Chondrocyte (in vitro differentiated cells): ENCODE results near the gene NDFIP1. TPM values are rescaled to one million over a fixed set of nuclear protein-coding genes. Genes with fewer than 3 reads are reported as not detected.
"Not testable (repeated sequence)": the region's sequence is repeated elsewhere in the genome, so short reads cannot be mapped to it uniquely, and the experiment has no call there.

Source experiments
- DNase-seq: peaks from one replicate; pipeline ENCODE4 v3.0.0; 2021; ENCODE audit warnings: mixed read lengths, low spot score
- H3K27ac Mint-ChIP-seq: one replicate; pipeline ENCODE4 v1.8.0; 2021; ENCODE audit warnings: mild to moderate bottlenecking, moderate library complexity, mixed read lengths; ENCODE audit not compliant: unreplicated experiment
- H3K27me3 Mint-ChIP-seq: 2 replicates; pipeline ENCODE4 v1.8.0; 2021; ENCODE audit warnings: low read depth, mixed read lengths
- H3K36me3 Mint-ChIP-seq: 2 replicates; pipeline ENCODE4 v1.8.0; 2021; ENCODE audit warnings: low read depth, mixed read lengths
- H3K4me1 Mint-ChIP-seq: 2 replicates; pipeline ENCODE4 v1.8.0; 2021; ENCODE audit warnings: low read depth, mild to moderate bottlenecking, mixed read lengths
- H3K4me3 Mint-ChIP-seq: one replicate; pipeline ENCODE4 v1.8.0; 2021; ENCODE audit warnings: mild to moderate bottlenecking, moderate library complexity, mixed read lengths; ENCODE audit not compliant: unreplicated experiment
- H3K9me3 Mint-ChIP-seq: 2 replicates; pipeline ENCODE4 v1.8.0; 2021; ENCODE audit warnings: low read depth, mixed read lengths
- total RNA-seq: library from RNA; stranded (reverse); gene quantifications from 3 replicates; pipeline ENCODE4 v1.2.1, GENCODE V29; 2021
- TF ChIP-seq, protein P1 (sequence below): fragments of 200-600 bp; sonication (generic); IDR thresholded peaks from 2 replicates; pipeline ENCODE4 v1.5.0; 2021; ENCODE audit warnings: antibody characterized with exemption, mild to moderate bottlenecking, moderate library complexity

The NDFIP1 gene
- total RNA-seq, 1 donor from 2014 or later, result 64.2 TPM

DNA sequence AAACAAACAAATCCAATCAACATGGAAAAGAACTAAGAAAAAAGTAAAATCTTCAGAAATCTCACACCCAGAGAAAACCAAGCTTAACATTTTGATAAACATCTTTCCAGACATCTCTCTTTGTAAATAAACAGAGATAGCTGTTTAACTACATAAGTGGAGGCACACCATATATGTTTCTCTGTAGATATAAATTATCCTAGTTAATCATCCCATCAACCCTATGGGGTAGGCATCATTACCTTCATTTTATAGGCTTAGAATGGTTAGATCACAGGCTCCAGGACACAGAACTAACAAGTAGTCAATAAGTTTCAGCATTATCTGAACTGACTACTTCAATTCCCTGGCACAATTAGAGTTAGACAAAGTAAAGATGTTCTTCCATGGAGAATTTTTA, 22.4 kb upstream of the NDFIP1 start:
- no peaks in the 10 kb centered on the region for H3K36me3 Mint-ChIP-seq
- H3K9me3 Mint-ChIP-seq, result no peaks in the 10 kb centered on the region
- TF ChIP-seq, protein P1, sequence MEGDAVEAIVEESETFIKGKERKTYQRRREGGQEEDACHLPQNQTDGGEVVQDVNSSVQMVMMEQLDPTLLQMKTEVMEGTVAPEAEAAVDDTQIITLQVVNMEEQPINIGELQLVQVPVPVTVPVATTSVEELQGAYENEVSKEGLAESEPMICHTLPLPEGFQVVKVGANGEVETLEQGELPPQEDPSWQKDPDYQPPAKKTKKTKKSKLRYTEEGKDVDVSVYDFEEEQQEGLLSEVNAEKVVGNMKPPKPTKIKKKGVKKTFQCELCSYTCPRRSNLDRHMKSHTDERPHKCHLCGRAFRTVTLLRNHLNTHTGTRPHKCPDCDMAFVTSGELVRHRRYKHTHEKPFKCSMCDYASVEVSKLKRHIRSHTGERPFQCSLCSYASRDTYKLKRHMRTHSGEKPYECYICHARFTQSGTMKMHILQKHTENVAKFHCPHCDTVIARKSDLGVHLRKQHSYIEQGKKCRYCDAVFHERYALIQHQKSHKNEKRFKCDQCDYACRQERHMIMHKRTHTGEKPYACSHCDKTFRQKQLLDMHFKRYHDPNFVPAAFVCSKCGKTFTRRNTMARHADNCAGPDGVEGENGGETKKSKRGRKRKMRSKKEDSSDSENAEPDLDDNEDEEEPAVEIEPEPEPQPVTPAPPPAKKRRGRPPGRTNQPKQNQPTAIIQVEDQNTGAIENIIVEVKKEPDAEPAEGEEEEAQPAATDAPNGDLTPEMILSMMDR, result no peak
- no peak overlapping the region for H3K27ac Mint-ChIP-seq
- H3K4me3 Mint-ChIP-seq, result no peak overlapping the region
- no peaks in the 10 kb centered on the region for H3K4me1 Mint-ChIP-seq
- peaks cover 3% of the 10 kb centered on the region for H3K27me3 Mint-ChIP-seq
- DNase-seq, result no peak

DNA sequence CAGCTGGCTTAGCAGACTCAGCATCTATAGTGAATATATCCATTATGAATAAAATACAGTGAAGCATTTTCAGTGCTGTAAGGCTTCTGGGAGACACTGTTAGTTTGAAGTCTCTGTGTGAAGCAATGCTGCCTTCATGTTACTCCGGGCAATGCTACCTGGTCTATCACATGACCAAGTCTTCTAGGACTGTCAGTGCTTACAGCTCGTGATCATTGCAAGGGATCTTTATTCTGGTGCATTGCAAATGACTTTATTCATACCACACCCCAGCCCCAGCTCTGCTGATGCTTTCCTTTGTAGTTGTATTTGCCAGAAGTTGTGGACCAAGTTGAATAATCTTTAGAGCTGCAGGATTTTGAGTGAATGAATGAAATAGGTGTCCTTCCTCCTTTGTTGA, 21.9 kb upstream of the NDFIP1 start:
- Mint-ChIP-seq H3K36me3 (no peaks in the 10 kb centered on the region), H3K4me3 (no peak overlapping the region), H3K4me1 (no peaks in the 10 kb centered on the region), H3K27me3 (peaks cover 2% of the 10 kb centered on the region), H3K9me3 (no peaks in the 10 kb centered on the region), H3K27ac (no peak overlapping the region)
- TF ChIP-seq, protein P1, result no peak
- no peak for DNase-seq

DNA sequence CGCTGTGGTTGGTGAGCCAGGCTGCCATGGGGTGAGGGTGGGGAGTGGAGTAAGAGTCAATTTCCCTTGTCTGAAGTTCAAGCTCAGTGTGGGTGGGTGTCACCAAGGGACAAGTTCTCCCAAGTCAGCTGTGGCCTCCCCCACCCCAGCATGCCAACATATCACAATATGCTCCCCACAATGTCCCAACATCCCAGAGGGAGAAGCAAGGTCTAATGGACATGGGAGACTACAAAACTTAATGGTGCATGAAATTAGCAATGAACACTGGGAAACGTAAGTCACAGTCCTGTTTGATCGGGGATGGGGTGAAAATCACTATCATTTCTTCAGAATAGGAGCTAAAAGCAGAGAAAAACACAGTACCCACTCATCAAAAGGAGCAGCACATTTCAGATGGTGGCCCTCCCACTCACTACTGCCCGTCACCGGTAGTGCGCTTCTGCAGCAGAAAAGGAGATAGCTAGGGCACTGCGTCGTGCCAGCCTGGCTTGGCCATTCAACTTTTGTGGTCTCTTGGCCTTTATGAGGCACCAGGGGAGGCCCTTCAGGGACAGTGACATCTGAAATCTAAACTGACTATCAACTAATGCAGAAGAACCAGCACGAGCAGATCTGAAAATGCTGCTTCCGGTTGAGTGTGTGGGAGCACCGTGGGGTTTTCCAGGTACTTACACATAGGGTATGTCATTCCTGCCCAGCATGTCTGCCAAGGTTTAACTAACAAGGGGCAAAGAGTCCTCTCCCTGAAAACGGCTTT, 20.5 kb upstream of the NDFIP1 start:
- Mint-ChIP-seq H3K9me3 (no peaks in the 10 kb centered on the region), H3K4me3 (no peak overlapping the region), H3K27me3 (no peaks in the 10 kb centered on the region), H3K36me3 (no peaks in the 10 kb centered on the region), H3K27ac (no peak overlapping the region), H3K4me1 (no peaks in the 10 kb centered on the region)
- no peak for DNase-seq
- TF ChIP-seq, protein P1, result no peak

DNA sequence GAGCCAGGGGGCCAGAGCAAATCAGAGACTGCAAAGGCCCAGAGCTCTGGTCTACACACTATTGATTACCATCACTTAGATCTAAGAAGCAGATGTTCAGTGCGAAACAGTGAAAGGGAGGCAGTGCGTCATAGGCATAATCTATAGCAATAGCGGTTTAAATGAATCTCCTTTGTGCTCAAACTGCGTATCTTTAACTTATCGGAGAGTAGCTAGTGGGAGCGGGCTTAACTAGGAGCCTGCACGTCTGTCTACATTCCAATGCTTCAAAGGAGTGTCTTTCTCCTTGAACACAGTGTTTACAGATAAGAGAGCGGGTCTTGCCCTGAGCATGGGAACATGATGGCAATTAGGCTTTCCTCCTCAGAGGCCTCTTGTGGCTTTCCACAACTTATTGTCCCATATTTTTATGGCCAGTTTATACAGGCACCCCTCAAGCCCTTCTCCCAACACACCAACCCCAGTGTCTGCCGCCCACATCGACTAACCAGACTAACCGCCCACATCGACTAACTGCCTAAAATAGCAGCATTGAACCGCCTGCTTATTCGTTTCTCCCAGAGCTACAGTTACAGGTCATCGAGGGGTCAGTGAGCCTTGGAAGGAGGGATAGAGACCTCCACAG, 19.6 kb upstream of the NDFIP1 start:
- H3K36me3 Mint-ChIP-seq, H3K27ac Mint-ChIP-seq, H3K27me3 Mint-ChIP-seq, DNase-seq, H3K9me3 Mint-ChIP-seq, H3K4me3 Mint-ChIP-seq, H3K4me1 Mint-ChIP-seq: not testable (repeated sequence)

DNA sequence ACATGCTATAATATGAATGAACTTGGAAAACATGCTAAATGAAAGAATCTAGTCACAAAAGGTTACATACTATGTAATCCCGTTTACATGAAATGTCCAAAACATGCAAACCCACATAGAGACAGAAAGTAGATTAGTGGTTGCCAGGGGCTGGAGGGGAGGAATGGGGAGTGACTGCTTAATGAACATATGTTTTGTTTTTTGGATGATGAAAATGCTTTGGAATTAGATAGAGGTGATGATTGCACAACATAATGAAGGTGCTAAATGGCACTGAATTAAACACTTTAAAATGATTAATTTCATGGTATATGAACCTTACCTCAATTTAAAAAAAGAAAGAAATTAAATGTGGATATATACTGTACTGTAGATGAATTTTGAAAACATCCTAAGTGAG, 17.6 kb upstream of the NDFIP1 start:
- Mint-ChIP-seq H3K4me3 (no peak overlapping the region), H3K36me3 (no peaks in the 10 kb centered on the region), H3K9me3 (no peaks in the 10 kb centered on the region), H3K27me3 (no peaks in the 10 kb centered on the region), H3K4me1 (peaks cover 9% of the 10 kb centered on the region), H3K27ac (no peak overlapping the region)
- TF ChIP-seq, protein P1, result no peak
- no peak for DNase-seq

DNA sequence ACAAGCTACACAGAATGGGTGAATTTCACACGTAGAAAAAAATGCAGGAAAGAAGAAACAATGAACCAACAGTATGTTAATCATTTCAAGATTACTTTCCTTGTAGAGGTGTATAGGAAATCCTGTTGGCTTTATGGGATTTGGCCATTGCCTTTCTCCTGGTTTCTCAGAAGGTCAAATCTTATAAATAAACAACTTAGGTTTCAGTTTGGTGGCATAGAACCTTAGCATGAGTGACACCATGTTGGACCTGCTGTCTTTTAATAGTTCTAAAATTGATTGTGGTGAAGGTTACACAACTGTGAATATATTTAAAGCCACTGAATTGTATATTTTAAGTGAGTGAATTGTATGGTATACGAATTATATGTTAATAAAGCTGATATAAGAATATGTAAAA, 16.7 kb upstream of the NDFIP1 start:
- Mint-ChIP-seq H3K4me1 (peaks cover 9% of the 10 kb centered on the region), H3K4me3 (no peak overlapping the region), H3K9me3 (no peaks in the 10 kb centered on the region), H3K36me3 (no peaks in the 10 kb centered on the region), H3K27me3 (no peaks in the 10 kb centered on the region), H3K27ac (no peak overlapping the region)
- TF ChIP-seq, protein P1, result no peak
- no peak for DNase-seq
